Esophagus muscularis mucosa (tissue), 4 donors: ENCODE measurements around the gene DIO3. TPM values are rescaled to one million over a fixed set of nuclear protein-coding genes. Genes with fewer than 3 reads are reported as not detected.

Experiments
- DNase-seq: peaks from one replicate; pipeline ENCODE4 v3.0.0-alpha.2; 2017; ENCODE audit errors: extremely low spot score
- H3K27ac ChIP-seq, 4 donors: fragments of 200-600 bp; sonication (generic); replicated peaks in 1 of 4; 1 replicate in 3 of 4; 2 replicates in 1 of 4; pipeline ENCODE4 v1.5.1; 2016 to 2019; ENCODE audit warnings: mild to moderate bottlenecking in 1 of 4
- H3K27me3 ChIP-seq, 4 donors: fragments of 200-600 bp; sonication (generic); one replicate each; pipeline versions ENCODE4 v1.5.1 to v1.6.0; 2016 to 2019
- H3K36me3 ChIP-seq, 4 donors: fragments of 200-600 bp; sonication (generic); one replicate each; pipeline ENCODE4 v1.5.1; 2016 to 2019
- H3K4me1 ChIP-seq, 4 donors: fragments of 200-600 bp; sonication (generic); one replicate each; pipeline ENCODE4 v1.5.1; 2016 to 2019
- H3K4me3 ChIP-seq, 4 donors: fragments of 200-600 bp; sonication (generic); 1 replicate in 2 of 4; 2 replicates in 2 of 4; pipeline ENCODE4 v1.5.1; 2016 to 2019; ENCODE audit warnings: mild to moderate bottlenecking in 4 of 4, moderate library complexity in 1 of 4
- H3K9me3 ChIP-seq, 4 donors: fragments of 200-600 bp; sonication (generic); 1 replicate in 3 of 4; 2 replicates in 1 of 4; pipeline ENCODE4 v1.5.1; 2016 to 2019
- EP300 ChIP-seq: sonication (generic); formaldehyde crosslinking; IDR thresholded peaks from one replicate; pipeline ENCODE4 v1.6.1; 2017; ENCODE audit warnings: antibody characterized with exemption
- POLR2A ChIP-seq: fragments of 450-650 bp; IDR thresholded peaks from one replicate; pipeline ENCODE4 v1.6.1; 2017; ENCODE audit warnings: antibody characterized with exemption, moderate library complexity, mild to moderate bottlenecking, low read depth
- POLR2AphosphoS5 ChIP-seq, 2 donors: sonication (generic); formaldehyde crosslinking; IDR thresholded peaks; one replicate each; pipeline ENCODE4 v1.6.1; 2017; ENCODE audit warnings: antibody characterized with exemption in 2 of 2
- WGBS: methylation state at CpG from one replicate; pipeline ENCODE4 v1.1.5; 2018; 5-methylcytosine and 5-hydroxymethylcytosine counted together
- intact Hi-C: fragments of 100-400 bp; cut with DNase I; formaldehyde crosslinking; loops from one replicate; pipeline ENCODE4 v1.15.1; 2023
- total RNA-seq, 4 donors: library from RNA; depleted of rRNA; stranded (reverse); fragments of >200 nt; gene quantifications; one replicate each; pipeline versions ENCODE4 v1.1.0 to v1.2.1, GENCODE V29; 2016
- TF ChIP-seq, protein P1 (sequence below), 3 experiments: fragments of 200-600 bp in 2 of 3; fragments of 450-650 bp in 1 of 3; sonication (generic) in 2 of 3; IDR thresholded peaks; one replicate each; pipeline ENCODE4 v1.5.1; 2017 to 2019; ENCODE audit warnings: antibody characterized with exemption in 3 of 3, mild to moderate bottlenecking in 2 of 3, moderate library complexity in 1 of 3

DIO3 gene
- total RNA-seq, 4 donors from 2014 or later: 0.99 to 1.7 (median 1.2) TPM

DNA sequence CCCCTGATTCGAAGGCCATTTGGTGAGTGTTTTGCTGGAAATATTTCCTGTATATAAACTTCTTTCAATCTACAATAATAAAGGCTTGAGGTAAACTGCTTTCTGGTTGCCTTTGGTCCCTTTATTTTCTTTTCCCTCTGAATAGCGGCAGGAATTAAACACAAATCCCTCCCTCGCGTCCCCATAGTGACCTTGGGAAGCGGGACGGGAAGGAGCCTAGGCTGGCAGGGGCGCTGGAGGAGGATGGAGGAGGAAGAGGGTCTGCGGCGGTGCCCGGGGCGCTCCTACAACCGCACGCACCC lies 2.0 kb downstream of the DIO3 start:
- H3K9me3 ChIP-seq: peaks cover 8 to 22% (median 17%) of the 10 kb centered on the region in 4 donors
- H3K36me3 ChIP-seq: no peaks in the 10 kb centered on the region
- H3K4me1 ChIP-seq: peaks cover 2 to 42% (median 26%) of the 10 kb centered on the region in 4 donors
- H3K27ac ChIP-seq: no peak overlapping the region
- H3K27me3 ChIP-seq: peaks cover 0 to 93% (median 38%) of the 10 kb centered on the region in 4 donors
- intact Hi-C loops: no loop called here
- under 1% methylated on average over 11 of the region's 13 CpGs for WGBS
- TF ChIP-seq POLR2A: no peak
- no peak for TF ChIP-seq POLR2AphosphoS5 (IDR thresholded peaks at IDR 0.05)
- TF ChIP-seq, protein P1, sequence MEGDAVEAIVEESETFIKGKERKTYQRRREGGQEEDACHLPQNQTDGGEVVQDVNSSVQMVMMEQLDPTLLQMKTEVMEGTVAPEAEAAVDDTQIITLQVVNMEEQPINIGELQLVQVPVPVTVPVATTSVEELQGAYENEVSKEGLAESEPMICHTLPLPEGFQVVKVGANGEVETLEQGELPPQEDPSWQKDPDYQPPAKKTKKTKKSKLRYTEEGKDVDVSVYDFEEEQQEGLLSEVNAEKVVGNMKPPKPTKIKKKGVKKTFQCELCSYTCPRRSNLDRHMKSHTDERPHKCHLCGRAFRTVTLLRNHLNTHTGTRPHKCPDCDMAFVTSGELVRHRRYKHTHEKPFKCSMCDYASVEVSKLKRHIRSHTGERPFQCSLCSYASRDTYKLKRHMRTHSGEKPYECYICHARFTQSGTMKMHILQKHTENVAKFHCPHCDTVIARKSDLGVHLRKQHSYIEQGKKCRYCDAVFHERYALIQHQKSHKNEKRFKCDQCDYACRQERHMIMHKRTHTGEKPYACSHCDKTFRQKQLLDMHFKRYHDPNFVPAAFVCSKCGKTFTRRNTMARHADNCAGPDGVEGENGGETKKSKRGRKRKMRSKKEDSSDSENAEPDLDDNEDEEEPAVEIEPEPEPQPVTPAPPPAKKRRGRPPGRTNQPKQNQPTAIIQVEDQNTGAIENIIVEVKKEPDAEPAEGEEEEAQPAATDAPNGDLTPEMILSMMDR (IDR thresholded peaks at IDR 0.05): no peak
- no peak for TF ChIP-seq EP300
- no peak for DNase-seq
- H3K4me3 ChIP-seq: no peak overlapping the region

DNA sequence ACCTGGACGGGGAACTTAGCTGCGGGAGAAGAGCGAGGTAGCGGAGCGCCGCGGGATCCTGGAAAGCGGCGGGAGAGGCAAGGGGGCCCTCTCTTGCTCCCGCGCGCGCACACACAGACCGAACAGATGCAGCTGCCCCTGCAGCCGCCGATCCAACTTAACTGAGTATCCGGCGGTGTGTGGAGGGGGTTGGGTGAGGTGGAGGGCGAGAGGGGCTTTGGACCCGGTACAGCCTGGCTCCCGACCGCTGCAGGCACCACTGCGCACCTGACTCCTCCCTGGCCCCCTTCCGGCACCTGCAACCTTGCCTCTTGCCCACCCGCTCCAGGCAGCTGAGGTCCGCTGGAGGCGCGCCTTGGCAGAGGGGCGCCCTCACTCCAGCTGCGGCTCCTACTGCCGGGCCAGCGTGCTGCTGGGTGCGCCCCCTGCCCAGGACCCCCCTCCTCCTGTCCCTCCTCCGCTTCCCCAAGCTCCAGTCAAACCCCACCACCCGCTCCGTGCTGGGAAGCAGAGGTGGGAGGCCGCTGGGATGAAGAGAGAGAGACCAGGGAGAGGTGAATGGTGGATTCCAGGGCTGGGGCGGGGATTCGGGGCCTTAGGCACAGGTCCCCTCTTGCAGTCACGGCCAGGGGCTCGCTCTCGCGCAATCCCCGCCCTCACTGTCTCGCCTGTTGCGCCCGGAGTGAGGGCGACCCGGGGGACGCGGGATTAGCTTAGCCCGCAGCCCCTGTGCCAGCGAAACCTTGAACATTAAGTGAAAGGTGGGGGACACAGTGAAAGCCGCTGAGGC lies 2.6 kb downstream of the DIO3 start:
- peaks cover 0 to 90% (median 38%) of the 10 kb centered on the region in 4 donors for H3K27me3 ChIP-seq
- H3K27ac ChIP-seq: no peak overlapping the region
- no peak for TF ChIP-seq POLR2AphosphoS5 (IDR thresholded peaks at IDR 0.05)
- no peak for TF ChIP-seq EP300
- TF ChIP-seq POLR2A: no peak
- TF ChIP-seq, protein P1 (IDR thresholded peaks at IDR 0.05): no peak
- intact Hi-C loops: no loop called here
- H3K4me3 ChIP-seq: no peak overlapping the region
- H3K4me1 ChIP-seq: peaks cover 2 to 37% (median 24%) of the 10 kb centered on the region in 4 donors
- no peak for DNase-seq
- H3K36me3 ChIP-seq: no peaks in the 10 kb centered on the region
- peaks cover 8 to 22% (median 17%) of the 10 kb centered on the region in 4 donors for H3K9me3 ChIP-seq
- 2% methylated on average over 18 of the region's 54 CpGs for WGBS

DNA sequence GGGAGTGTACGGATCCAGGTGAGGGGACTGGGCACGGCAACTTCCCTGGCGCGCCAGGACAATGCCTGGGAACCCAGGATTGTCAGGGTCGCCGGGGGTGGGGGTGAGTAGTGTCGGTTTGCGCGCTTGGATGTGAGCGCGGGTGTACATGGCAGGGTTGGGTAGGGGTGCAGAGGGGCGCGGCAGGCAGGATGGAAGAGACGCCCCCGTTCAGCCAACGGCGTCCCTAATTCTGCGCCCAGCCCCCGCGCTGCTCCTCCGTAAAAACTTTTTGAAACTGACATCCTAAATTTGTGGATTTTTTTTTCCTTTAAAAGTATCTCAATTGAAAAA lies 3.1 kb downstream of the DIO3 start:
- Histone ChIP-seq H3K4me3 (peak overlapping the region in 1 of 4 donors; percentile 39), H3K27ac (no peak overlapping the region), H3K9me3 (peaks cover 8 to 22% (median 17%) of the 10 kb centered on the region in 4 donors), H3K27me3 (peaks cover 0 to 90% (median 37%) of the 10 kb centered on the region in 4 donors), H3K4me1 (peaks cover 0 to 34% (median 22%) of the 10 kb centered on the region in 4 donors), H3K36me3 (no peaks in the 10 kb centered on the region)
- 0% methylated on average over 7 of the region's 21 CpGs for whole genome bisulfite sequencing
- DNase-seq: no peak
- intact Hi-C loops: no loop called here
- TF ChIP-seq, protein P1 (IDR thresholded peaks at IDR 0.05): no peak
- TF ChIP-seq EP300: no peak
- no peak for TF ChIP-seq POLR2AphosphoS5 (IDR thresholded peaks at IDR 0.05)
- TF ChIP-seq POLR2A: no peak

DNA sequence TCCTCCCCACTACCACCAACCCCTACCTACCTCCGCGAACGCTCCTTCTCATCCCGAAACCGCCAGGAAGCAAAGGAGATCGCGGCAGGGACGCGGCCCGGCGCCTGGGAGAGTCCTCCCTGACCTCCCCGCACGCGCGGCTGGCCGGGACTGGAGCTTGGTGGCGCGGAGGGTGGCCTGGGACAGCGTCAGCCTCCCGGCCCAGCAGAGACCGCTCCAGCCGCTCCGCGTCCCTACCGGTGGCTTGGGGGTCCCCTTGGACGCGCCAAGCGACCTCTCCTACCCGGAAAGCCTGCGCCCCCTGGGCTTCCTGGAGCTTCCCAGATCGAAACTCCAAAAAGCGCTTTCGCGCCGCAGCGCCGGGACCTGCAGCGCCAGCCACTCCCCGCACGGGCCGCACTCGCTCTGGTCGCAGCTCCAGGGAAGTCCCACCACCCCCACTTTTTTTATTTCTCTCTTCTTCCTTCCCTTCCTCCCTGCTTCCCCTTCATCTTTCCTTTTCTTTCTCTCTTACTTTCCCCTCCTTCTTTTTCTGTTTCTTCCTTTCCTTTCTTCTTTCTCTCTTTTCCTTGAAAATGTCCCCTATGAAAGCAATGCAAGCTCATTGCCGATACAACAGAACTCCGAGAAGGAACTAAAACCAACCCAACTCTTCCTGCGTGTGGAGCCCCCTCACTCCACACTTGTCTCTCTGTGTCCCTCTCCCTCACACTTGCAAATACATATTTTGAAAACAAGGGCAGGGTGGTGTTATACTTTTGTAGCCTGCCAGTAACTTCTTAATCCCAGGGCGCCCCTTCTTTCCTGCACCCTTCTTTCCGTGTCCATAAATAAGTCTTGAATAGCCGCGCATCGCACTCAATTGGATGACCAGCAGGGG lies 3.8 kb downstream of the DIO3 start:
- H3K27ac ChIP-seq: no peak overlapping the region
- H3K36me3 ChIP-seq: no peaks in the 10 kb centered on the region
- H3K4me3 ChIP-seq: peak overlapping the region; percentile 13 to 39 (median 22)
- TF ChIP-seq POLR2A: no peak
- intact Hi-C loops: no loop called here
- DNase-seq: no peak
- peaks cover 8 to 22% (median 17%) of the 10 kb centered on the region in 4 donors for H3K9me3 ChIP-seq
- WGBS: 4% methylated on average over 30 of the region's 51 CpGs
- peaks cover 0 to 28% (median 17%) of the 10 kb centered on the region in 4 donors for H3K4me1 ChIP-seq
- H3K27me3 ChIP-seq: peaks cover 0 to 83% (median 35%) of the 10 kb centered on the region in 4 donors

DNA sequence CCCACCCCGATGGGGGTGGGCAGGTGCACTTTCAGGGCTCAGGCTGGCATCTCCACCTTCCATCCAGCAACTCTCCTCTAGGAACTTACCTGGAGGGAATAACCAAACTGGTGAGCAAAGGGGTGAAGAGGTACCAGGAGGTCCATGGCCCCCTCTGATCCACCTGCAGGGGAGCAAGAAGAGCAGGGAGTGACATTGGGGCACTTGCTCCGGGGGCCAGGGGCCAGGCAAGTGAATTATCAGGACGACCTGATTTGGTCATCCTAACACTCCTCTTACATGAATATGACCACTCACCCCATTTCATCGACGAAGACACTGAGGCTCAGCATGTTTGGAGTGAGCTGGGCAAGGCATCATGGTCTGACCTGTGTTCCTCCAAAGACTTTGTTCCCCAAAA lies 6.0 kb downstream of the DIO3 start:
- no peaks in the 10 kb centered on the region for H3K36me3 ChIP-seq
- H3K4me1 ChIP-seq: peaks cover 0 to 20% (median 15%) of the 10 kb centered on the region in 4 donors
- no peak overlapping the region for H3K4me3 ChIP-seq
- intact Hi-C loops: no loop called here
- no peak overlapping the region for H3K27ac ChIP-seq
- 92% methylated on average over 5 of the region's 5 CpGs for WGBS
- no peak for DNase-seq
- peaks cover 0 to 10% (median 5%) of the 10 kb centered on the region in 4 donors for H3K9me3 ChIP-seq
- H3K27me3 ChIP-seq: peaks cover 0 to 68% (median 25%) of the 10 kb centered on the region in 4 donors
- TF ChIP-seq POLR2A (no peak), EP300 (no peak), POLR2AphosphoS5 (IDR thresholded peaks at IDR 0.05) (no peak)
- TF ChIP-seq, protein P1 (IDR thresholded peaks at IDR 0.05): no peak
